Fibroblast of skin of left quadriceps (primary cell): ENCODE results near the gene NUP107.

ENCODE experiments used
- DNase-seq, 2 experiments: peaks; one replicate each; pipeline ENCODE4 v3.0.0-alpha.2; 2013; ENCODE audit warnings: low read depth in 2 of 2

The NUP107 gene

GRCh38 chr12:68773582-68773981 lies 86.8 kb downstream of the NUP107 start:
- no peak for DNase-seq

GRCh38 chr12:68775121-68775630 lies 88.4 kb downstream of the NUP107 start:
- no peak for DNase-seq

GRCh38 chr12:68776976-68777610 lies 90.3 kb downstream of the NUP107 start:
- DNase-seq: no peak

- no peak for DNase-seq
Measured at GRCh38 chr12:68779280-68779679, 92.5 kb downstream of the NUP107 start.

- no peak for DNase-seq
Measured at GRCh38 chr12:68780731-68781130, 94.0 kb downstream of the NUP107 start.

- no peak for DNase-seq
Measured at GRCh38 chr12:68781728-68782127, 95.0 kb downstream of the NUP107 start.

- DNase-seq: no peak
Measured at GRCh38 chr12:68784015-68784414, 97.2 kb downstream of the NUP107 start.

GRCh38 chr12:68785358-68785757 lies 98.6 kb downstream of the NUP107 start:
- DNase-seq: no peak

GRCh38 chr12:68785823-68786222 lies 99.0 kb downstream of the NUP107 start:
- DNase-seq: no peak

GRCh38 chr12:68786929-68787328 lies 100.2 kb downstream of the NUP107 start:
- DNase-seq: no peak

GRCh38 chr12:68788554-68789143 lies 101.9 kb downstream of the NUP107 start:
- DNase-seq: no peak

- DNase-seq: no peak
Measured at GRCh38 chr12:68789144-68789878, 102.5 kb downstream of the NUP107 start.

GRCh38 chr12:68790081-68790951 lies 103.5 kb downstream of the NUP107 start:
- DNase-seq: no peak

- DNase-seq: no peak
Measured at GRCh38 chr12:68790952-68791234, 104.1 kb downstream of the NUP107 start.

GRCh38 chr12:68791897-68792481 lies 105.2 kb downstream of the NUP107 start:
- no peak for DNase-seq

- no peak for DNase-seq
Measured at GRCh38 chr12:68792952-68793351, 106.2 kb downstream of the NUP107 start.

- no peak for DNase-seq
Measured at GRCh38 chr12:68793436-68793835, 106.7 kb downstream of the NUP107 start.

GRCh38 chr12:68793975-68794652 lies 107.3 kb downstream of the NUP107 start:
- DNase-seq: no peak

- no peak for DNase-seq
Measured at GRCh38 chr12:68794653-68795251, 108.0 kb downstream of the NUP107 start.
